ENCODE data around the gene CTNND2. TPM values are rescaled to one million over a fixed set of nuclear protein-coding genes. Genes with fewer than 3 reads are reported as not detected.

Gene CTNND2
- total and polyA plus RNA-seq, 8 donors: 9.2 to 62.8 (median 43.7) TPM

DNA sequence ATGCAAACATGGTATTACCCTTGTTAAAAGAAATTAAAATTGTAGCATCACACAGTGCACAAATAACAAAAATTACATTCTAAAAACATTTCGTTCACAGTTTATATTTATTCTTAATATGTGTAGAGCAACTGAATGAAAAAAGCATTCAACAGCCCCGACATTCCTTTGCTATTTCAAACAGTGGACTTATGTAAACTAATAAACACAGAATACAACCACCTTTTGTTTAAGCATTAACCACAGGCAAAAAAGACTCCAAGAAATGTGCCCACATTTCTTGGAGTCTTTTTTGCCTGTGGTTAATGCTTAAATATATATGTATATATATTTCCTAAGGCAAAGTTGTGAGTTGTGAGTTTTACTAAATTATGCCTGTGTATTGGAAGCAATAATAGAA is 610.7 kb downstream of the CTNND2 start:
- no peak for FAIRE-seq
- 7 to 13% methylated on average over 2 of the region's 2 CpGs for WGBS, 2 donors

DNA sequence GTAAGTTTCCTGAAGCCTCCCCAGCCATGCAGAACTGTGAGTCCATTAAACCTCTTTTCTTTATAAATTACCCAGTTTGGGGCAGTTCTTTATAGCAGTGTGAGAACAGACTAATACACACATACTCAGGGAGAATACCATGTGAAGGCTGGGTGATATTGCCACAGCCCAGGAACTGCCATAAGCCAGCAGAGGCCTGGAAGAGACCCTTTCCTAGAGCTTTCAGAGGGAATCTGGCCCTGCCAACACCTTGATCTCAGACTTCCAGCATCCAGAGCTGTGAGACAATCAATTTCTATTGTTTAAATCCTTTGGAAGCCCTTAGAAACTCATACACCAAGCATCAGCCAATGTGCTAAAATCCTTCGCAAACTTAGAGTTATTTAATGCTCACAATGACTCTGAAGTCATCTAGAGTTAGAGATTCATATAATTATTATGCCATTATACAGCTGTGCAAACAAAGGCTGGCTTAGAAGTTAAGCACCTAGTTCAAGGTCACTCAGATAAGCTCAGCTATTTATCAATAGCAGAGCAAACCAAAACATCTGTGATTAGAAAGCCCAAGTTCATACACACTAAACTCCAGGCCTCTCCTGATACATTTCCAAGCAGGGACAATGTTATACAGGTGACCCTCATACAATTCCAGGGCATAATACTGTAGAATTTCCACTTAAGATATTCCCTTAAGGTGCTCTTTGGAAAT is 611.4 kb downstream of the CTNND2 start:
- WGBS, 2 donors: 15 to 27% methylated on average over 1 of the region's 1 CpG
- Histone ChIP-seq H3K4me1 (peaks cover 9 to 21% (median 18%) of the 10 kb centered on the region in 3 donors), H3K36me3 (no peaks in the 10 kb centered on the region), H3K27ac (peak overlapping the region in 3 of 4 donors; percentile 17 to 63 (median 22)), H3K4me3 (no peak overlapping the region), H3K9me3 (no peaks in the 10 kb centered on the region), H3K27me3 (no peaks in the 10 kb centered on the region)
- TF ChIP-seq, protein P1, sequence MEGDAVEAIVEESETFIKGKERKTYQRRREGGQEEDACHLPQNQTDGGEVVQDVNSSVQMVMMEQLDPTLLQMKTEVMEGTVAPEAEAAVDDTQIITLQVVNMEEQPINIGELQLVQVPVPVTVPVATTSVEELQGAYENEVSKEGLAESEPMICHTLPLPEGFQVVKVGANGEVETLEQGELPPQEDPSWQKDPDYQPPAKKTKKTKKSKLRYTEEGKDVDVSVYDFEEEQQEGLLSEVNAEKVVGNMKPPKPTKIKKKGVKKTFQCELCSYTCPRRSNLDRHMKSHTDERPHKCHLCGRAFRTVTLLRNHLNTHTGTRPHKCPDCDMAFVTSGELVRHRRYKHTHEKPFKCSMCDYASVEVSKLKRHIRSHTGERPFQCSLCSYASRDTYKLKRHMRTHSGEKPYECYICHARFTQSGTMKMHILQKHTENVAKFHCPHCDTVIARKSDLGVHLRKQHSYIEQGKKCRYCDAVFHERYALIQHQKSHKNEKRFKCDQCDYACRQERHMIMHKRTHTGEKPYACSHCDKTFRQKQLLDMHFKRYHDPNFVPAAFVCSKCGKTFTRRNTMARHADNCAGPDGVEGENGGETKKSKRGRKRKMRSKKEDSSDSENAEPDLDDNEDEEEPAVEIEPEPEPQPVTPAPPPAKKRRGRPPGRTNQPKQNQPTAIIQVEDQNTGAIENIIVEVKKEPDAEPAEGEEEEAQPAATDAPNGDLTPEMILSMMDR (IDR thresholded peaks at IDR 0.05): no peak
- ATAC-seq (peak; percentile 85 to 92 (median 88)), DNase-seq (no peak), FAIRE-seq (no peak)
- intact Hi-C loops (cut with DNase I): no loop called here

More for the DNA sequence above, 610.7 kb downstream of the CTNND2 start:
- Histone ChIP-seq H3K36me3 (no peaks in the 10 kb centered on the region), H3K4me3 (no peak overlapping the region), H3K27ac (peak overlapping the region in 2 of 4 donors; percentile 17 to 26), H3K27me3 (no peaks in the 10 kb centered on the region), H3K4me1 (peaks cover 9 to 21% (median 18%) of the 10 kb centered on the region in 3 donors), H3K9me3 (no peaks in the 10 kb centered on the region)
- ATAC-seq: peak in 3 of 4 donors; percentile 51 to 70 (median 60)
- intact Hi-C loops (cut with DNase I): no loop called here
- no peak for DNase-seq
- TF ChIP-seq, protein P1 (IDR thresholded peaks at IDR 0.05): no peak

DNA sequence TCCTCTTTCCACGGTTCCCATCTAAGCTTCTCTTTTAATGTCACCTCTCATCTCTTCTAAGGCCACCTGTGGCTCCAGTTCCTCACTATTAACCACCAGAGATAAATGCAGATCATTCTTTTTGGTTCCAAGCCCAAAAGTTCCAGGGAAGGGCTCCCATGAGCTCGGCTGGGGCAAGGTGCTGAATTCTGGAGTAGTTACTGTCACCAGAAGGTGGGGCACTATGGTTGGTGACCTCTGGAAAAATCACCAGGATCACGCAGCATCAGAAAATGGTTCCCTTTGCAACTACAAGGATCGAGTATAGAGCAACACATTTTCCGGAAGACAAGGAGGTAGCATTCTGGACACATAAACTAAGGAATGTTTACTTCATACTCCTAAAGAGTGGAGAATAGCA is 614.5 kb downstream of the CTNND2 start:
- H3K27me3 ChIP-seq: no peaks in the 10 kb centered on the region
- no peaks in the 10 kb centered on the region for H3K9me3 ChIP-seq
- DNase-seq (no peak), FAIRE-seq (no peak), ATAC-seq (no peak)
- 91 to 92% methylated on average over 5 of the region's 5 CpGs for WGBS, 2 donors
- no peak overlapping the region for H3K27ac ChIP-seq
- TF ChIP-seq, protein P1 (IDR thresholded peaks at IDR 0.05): no peak
- intact Hi-C loops (cut with DNase I): no loop called here
- H3K4me1 ChIP-seq: peaks cover 9 to 21% (median 18%) of the 10 kb centered on the region in 3 donors
- no peaks in the 10 kb centered on the region for H3K36me3 ChIP-seq
- H3K4me3 ChIP-seq: no peak overlapping the region

DNA sequence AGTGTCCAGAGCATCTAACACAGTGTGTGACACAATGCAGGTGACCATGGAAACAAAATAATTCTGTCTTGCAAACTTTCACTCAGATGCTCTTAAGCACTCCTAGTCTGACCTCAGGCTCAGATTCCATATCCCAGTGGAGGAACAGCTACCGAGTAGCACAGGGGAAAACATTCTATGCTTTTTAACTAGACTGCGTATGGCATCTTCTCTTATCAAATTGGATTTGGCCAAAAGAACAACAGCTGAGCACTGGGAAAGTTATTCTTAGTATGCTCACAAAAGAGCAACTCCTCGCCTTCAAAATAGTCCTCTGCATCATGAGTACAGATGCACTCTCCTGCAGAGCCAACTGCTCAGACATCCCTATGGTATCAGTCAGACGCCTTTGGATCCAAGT is 615.0 kb downstream of the CTNND2 start:
- Histone ChIP-seq H3K4me3 (no peak overlapping the region), H3K9me3 (no peaks in the 10 kb centered on the region), H3K27me3 (no peaks in the 10 kb centered on the region), H3K4me1 (peaks cover 9 to 19% (median 18%) of the 10 kb centered on the region in 3 donors), H3K36me3 (no peaks in the 10 kb centered on the region), H3K27ac (no peak overlapping the region)
- TF ChIP-seq, protein P1 (IDR thresholded peaks at IDR 0.05): no peak
- intact Hi-C loops (cut with DNase I): no loop called here
- 68 to 73% methylated on average over 4 of the region's 4 CpGs for WGBS, 2 donors
- ATAC-seq (no peak), DNase-seq (no peak), FAIRE-seq (no peak)

DNA sequence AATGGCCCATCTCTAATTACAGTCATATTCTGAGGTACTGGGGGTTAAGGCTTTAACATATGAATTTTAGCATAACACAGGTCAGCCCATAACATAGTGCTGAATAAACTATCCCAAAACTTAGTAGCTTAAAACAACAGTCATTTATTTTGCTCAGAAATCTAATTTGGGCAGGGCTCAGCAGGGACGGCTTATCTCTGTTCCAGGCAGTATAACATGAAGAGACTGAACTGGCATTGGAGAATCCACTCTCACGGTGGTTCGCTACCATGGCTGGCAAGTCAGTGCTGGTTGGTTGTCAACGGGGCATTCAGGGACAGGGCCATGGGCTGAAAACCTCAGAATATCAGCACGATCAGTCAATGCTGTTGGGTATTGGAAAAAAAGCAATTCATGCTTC is 622.4 kb downstream of the CTNND2 start:
- FAIRE-seq (no peak), DNase-seq (no peak), ATAC-seq (no peak)
- Histone ChIP-seq H3K36me3 (no peaks in the 10 kb centered on the region), H3K4me1 (no peaks in the 10 kb centered on the region), H3K4me3 (no peak overlapping the region), H3K27me3 (no peaks in the 10 kb centered on the region), H3K9me3 (no peaks in the 10 kb centered on the region), H3K27ac (no peak overlapping the region)
- intact Hi-C loops (cut with DNase I): no loop called here
- WGBS, 2 donors: 98% methylated on average over 5 of the region's 5 CpGs
- TF ChIP-seq, protein P1 (IDR thresholded peaks at IDR 0.05): no peak
